ENCODE measurements around the gene RRP12. TPM values are rescaled to one million over a fixed set of nuclear protein-coding genes. Genes with fewer than 3 reads are reported as not detected.

Gene RRP12
- total and polyA plus RNA-seq, 9 of the 15 experiments (the other 6 are each of a cell fraction or from before 2014, with no cell fraction given) = 4.6 to 68.2 (median 21.8) TPM

DNA sequence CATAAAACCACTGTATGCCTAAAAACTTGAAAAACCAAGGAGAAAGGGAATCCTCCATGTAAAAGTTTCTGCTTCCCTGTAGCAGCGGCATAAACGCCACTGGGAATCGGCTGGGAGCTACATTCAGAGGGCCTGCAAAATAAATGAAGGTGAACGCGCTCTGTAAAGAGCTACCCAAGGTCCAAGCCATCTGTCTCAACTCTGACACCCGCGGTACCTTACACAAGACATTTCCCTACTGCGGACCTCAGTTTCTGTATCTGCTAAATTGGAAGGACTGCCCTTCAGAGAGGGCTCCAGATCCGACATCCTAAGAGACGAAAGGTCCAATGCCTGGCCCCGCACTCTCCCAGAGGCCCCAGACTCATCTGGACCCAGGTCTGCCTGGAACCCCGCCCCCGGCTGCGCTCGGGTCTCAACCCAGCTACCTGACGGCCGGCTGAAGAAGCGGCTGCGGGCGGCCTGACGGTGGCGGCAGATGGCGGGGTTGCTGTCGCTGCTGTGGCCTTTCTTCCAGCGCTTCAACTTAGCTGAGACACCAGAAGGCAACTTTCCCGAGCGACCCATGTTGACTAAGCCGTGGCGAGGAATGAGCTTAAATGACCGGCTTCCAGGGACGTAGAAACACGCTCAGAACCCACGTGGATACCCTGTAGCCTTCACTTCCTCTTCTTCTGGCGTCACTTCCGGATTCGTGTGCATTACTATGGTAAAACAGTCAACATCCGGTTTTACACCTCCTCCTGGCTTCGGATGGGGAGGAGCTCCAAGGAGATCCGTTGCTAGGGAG, at the start of gene RRP12 (continued):
- TF ChIP-seq JUN (IDR thresholded peaks at IDR 0.05; ENCODE audit: borderline replicate concordance, low read depth, low read length) = peak; percentile 65; the same call in 1 of the 2 replicates
- no peak for TF ChIP-seq JUN (CRISPR knock-in tag; IDR thresholded peaks at IDR 0.05; ENCODE audit: borderline replicate concordance)
- no peak for TF ChIP-seq TCF7L2 (IDR thresholded peaks at IDR 0.05; ENCODE audit: low read depth, low read length)
- TF ChIP-seq TEAD2 (tag; IDR thresholded peaks at IDR 0.05) = no peak
- no peak for TF ChIP-seq RBM34 (IDR thresholded peaks at IDR 0.05; ENCODE audit: borderline replicate concordance, insufficient read depth, low read length)
- no peak for TF ChIP-seq NFXL1 (CRISPR knock-in tag; IDR thresholded peaks at IDR 0.05)
- no peak for TF ChIP-seq CEBPB (tag; IDR thresholded peaks at IDR 0.05)
- no peak for TF ChIP-seq L3MBTL2 (IDR thresholded peaks at IDR 0.05)
- TF ChIP-seq BMI1 (IDR thresholded peaks at IDR 0.05; ENCODE audit: low read length) = 0 out of 2 replicates have a peak, but pooled peaks have one; percentile 29
- no peak for TF ChIP-seq HDAC6 (IDR thresholded peaks at IDR 0.05; ENCODE audit: low read depth, low read length)
- TF ChIP-seq, protein P1, sequence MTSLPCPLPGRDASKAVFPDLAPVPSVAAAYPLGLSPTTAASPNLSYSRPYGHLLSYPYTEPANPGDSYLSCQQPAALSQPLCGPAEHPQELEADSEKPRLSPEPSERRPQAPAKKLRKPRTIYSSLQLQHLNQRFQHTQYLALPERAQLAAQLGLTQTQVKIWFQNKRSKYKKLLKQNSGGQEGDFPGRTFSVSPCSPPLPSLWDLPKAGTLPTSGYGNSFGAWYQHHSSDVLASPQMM (CRISPR knock-in tag; IDR thresholded peaks at IDR 0.05) = no peak
- TF ChIP-seq ZC3H8 (IDR thresholded peaks at IDR 0.05) = no peak
- TF ChIP-seq, protein P2, sequence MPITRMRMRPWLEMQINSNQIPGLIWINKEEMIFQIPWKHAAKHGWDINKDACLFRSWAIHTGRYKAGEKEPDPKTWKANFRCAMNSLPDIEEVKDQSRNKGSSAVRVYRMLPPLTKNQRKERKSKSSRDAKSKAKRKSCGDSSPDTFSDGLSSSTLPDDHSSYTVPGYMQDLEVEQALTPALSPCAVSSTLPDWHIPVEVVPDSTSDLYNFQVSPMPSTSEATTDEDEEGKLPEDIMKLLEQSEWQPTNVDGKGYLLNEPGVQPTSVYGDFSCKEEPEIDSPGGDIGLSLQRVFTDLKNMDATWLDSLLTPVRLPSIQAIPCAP (CRISPR knock-in tag; IDR thresholded peaks at IDR 0.05; ENCODE audit: borderline replicate concordance) = no peak
- no peak for TF ChIP-seq TRIM24 (IDR thresholded peaks at IDR 0.05)
- TF ChIP-seq, protein P3, sequence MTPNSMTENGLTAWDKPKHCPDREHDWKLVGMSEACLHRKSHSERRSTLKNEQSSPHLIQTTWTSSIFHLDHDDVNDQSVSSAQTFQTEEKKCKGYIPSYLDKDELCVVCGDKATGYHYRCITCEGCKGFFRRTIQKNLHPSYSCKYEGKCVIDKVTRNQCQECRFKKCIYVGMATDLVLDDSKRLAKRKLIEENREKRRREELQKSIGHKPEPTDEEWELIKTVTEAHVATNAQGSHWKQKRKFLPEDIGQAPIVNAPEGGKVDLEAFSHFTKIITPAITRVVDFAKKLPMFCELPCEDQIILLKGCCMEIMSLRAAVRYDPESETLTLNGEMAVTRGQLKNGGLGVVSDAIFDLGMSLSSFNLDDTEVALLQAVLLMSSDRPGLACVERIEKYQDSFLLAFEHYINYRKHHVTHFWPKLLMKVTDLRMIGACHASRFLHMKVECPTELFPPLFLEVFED (CRISPR knock-in tag; conservative IDR thresholded peaks at IDR 0.05) = no peak
- TF ChIP-seq, protein P4, sequence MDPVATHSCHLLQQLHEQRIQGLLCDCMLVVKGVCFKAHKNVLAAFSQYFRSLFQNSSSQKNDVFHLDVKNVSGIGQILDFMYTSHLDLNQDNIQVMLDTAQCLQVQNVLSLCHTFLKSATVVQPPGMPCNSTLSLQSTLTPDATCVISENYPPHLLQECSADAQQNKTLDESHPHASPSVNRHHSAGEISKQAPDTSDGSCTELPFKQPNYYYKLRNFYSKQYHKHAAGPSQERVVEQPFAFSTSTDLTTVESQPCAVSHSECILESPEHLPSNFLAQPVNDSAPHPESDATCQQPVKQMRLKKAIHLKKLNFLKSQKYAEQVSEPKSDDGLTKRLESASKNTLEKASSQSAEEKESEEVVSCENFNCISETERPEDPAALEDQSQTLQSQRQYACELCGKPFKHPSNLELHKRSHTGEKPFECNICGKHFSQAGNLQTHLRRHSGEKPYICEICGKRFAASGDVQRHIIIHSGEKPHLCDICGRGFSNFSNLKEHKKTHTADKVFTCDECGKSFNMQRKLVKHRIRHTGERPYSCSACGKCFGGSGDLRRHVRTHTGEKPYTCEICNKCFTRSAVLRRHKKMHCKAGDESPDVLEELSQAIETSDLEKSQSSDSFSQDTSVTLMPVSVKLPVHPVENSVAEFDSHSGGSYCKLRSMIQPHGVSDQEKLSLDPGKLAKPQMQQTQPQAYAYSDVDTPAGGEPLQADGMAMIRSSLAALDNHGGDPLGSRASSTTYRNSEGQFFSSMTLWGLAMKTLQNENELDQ (CRISPR knock-in tag; IDR thresholded peaks at IDR 0.05; ENCODE audit: borderline replicate concordance) = no peak
- no peak for TF ChIP-seq XRCC4 (IDR thresholded peaks at IDR 0.05; ENCODE audit: extremely low read depth, insufficient read depth, insufficient read length)
- TF ChIP-seq ZNF354B (CRISPR knock-in tag; IDR thresholded peaks at IDR 0.05) = no peak
- peak; percentile 93 for TF ChIP-seq GABPB1 (CRISPR knock-in tag; IDR thresholded peaks at IDR 0.05)
- no peak for TF ChIP-seq POU5F1 (IDR thresholded peaks at IDR 0.05; ENCODE audit: borderline replicate concordance, low read depth, low read length, partially characterized antibody)

All from K562 (cell line).